ENCODE measurements around the gene ANK3. TPM values are rescaled to one million over a fixed set of nuclear protein-coding genes. Genes with fewer than 3 reads are reported as not detected.

ANK3 gene
- total RNA-seq, 1 donor from 2014 or later = 12.6 TPM

GRCh38 chr10:60291344-60291930 lies 98.2 kb downstream of the ANK3 start:
- DNase-seq (ENCODE audit: low spot score) = no peak
- no peak for TF ChIP-seq CTCF (IDR thresholded peaks at IDR 0.05; ENCODE audit: unreplicated experiment)
- H3K36me3 Mint-ChIP-seq (ENCODE audit: low read depth, unreplicated experiment) = no peaks in the 10 kb centered on the region
- no peak overlapping the region for H3K4me3 Mint-ChIP-seq (ENCODE audit: unreplicated experiment)
- H3K27me3 Mint-ChIP-seq (ENCODE audit: unreplicated experiment) = no peaks in the 10 kb centered on the region
- H3K4me1 Mint-ChIP-seq (ENCODE audit: unreplicated experiment) = peaks cover 4% of the 10 kb centered on the region
- H3K27ac Mint-ChIP-seq (ENCODE audit: unreplicated experiment) = no peak overlapping the region
- H3K9me3 Mint-ChIP-seq (ENCODE audit: unreplicated experiment) = no peaks in the 10 kb centered on the region

GRCh38 chr10:60290558-60290957 lies 99.1 kb downstream of the ANK3 start:
- Mint-ChIP-seq H3K9me3 (ENCODE audit: unreplicated experiment) (no peaks in the 10 kb centered on the region), H3K27me3 (ENCODE audit: unreplicated experiment) (no peaks in the 10 kb centered on the region), H3K4me3 (ENCODE audit: unreplicated experiment) (no peak overlapping the region), H3K27ac (ENCODE audit: unreplicated experiment) (no peak overlapping the region), H3K36me3 (ENCODE audit: low read depth, unreplicated experiment) (no peaks in the 10 kb centered on the region), H3K4me1 (ENCODE audit: unreplicated experiment) (peaks cover 4% of the 10 kb centered on the region)
- TF ChIP-seq CTCF (IDR thresholded peaks at IDR 0.05; ENCODE audit: unreplicated experiment) = no peak
- no peak for DNase-seq (ENCODE audit: low spot score)

DNA sequence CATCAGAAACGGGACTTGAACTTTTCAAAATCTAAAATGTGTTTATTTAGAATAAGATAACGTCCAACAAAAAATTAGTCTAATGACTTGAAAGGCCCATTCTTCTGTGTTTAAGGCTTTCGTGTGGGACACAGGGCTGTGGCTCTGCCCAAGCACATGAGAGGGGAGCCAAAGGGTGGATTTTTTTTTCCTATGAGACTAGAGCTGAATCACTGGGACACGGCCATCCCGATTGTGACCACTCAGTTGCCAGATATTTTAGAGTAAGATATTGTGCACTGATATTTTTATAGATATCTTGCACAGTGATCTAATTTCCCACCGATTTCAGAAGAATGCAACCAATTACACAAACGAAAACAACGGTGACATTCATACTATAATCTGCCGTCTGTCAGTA lies 99.9 kb downstream of the ANK3 start:
- peaks cover 4% of the 10 kb centered on the region for H3K4me1 Mint-ChIP-seq (ENCODE audit: unreplicated experiment)
- TF ChIP-seq CTCF (IDR thresholded peaks at IDR 0.05; ENCODE audit: unreplicated experiment) = no peak
- no peak overlapping the region for H3K27ac Mint-ChIP-seq (ENCODE audit: unreplicated experiment)
- no peaks in the 10 kb centered on the region for H3K27me3 Mint-ChIP-seq (ENCODE audit: unreplicated experiment)
- no peak overlapping the region for H3K4me3 Mint-ChIP-seq (ENCODE audit: unreplicated experiment)
- no peak for DNase-seq (ENCODE audit: low spot score)
- no peaks in the 10 kb centered on the region for H3K36me3 Mint-ChIP-seq (ENCODE audit: low read depth, unreplicated experiment)
- H3K9me3 Mint-ChIP-seq (ENCODE audit: unreplicated experiment) = no peaks in the 10 kb centered on the region

DNA sequence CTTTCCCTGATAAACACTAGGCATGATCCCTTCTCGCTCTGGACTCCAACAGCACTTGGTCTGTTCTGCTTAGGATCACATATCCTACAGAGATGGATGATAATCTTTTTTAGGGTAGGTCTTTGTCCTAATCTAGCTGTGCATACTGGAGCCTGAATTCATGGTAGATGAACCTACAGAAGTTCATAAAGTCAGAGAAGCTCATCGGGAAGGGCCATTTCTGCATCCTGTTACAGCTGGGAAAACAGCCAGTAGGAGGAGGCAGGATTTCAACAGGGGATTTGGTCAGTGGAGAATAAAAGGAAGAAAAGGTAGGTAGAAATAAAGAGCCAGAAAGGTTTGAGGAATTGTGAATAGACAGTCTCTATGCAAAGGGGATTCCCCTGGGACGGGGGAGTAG lies 101.4 kb downstream of the ANK3 start:
- no peaks in the 10 kb centered on the region for H3K9me3 Mint-ChIP-seq (ENCODE audit: unreplicated experiment)

More for the DNA sequence above, 101.4 kb downstream of the ANK3 start:
- Mint-ChIP-seq H3K4me1 (ENCODE audit: unreplicated experiment) (peaks cover 4% of the 10 kb centered on the region), H3K36me3 (ENCODE audit: low read depth, unreplicated experiment) (no peaks in the 10 kb centered on the region), H3K4me3 (ENCODE audit: unreplicated experiment) (no peak overlapping the region), H3K27me3 (ENCODE audit: unreplicated experiment) (no peaks in the 10 kb centered on the region), H3K27ac (ENCODE audit: unreplicated experiment) (no peak overlapping the region)
- TF ChIP-seq CTCF (IDR thresholded peaks at IDR 0.05; ENCODE audit: unreplicated experiment) = no peak
- DNase-seq (ENCODE audit: low spot score) = no peak

Measured in endothelial cell (in vitro differentiated cells).